Activated naive CD4-positive, alpha-beta T cell treated with anti-CD3 and anti-CD28 coated beads, Interleukin-2, amount 50 U/mL, for 72 hours (primary cell): ENCODE data around the gene TLCD4. TPM values are rescaled to one million over a fixed set of nuclear protein-coding genes. Genes with fewer than 3 reads are reported as not detected.
"Not testable (repeated sequence)": the region's sequence is repeated elsewhere in the genome, so short reads cannot be mapped to it uniquely, and the experiment has no call there.

Experiments used
- ATAC-seq, 2 donors: fragments of 150-1000 bp; cut with Tn5 transposase; 2 replicates each; pipeline ENCODE4 v1.10.0; 2021; ENCODE audit warnings: mild to moderate bottlenecking in 2 of 2, moderate library complexity in 2 of 2
- DNase-seq, 2 donors: peaks; one replicate each; pipeline ENCODE4 v3.0.0; 2021 to 2022; ENCODE audit warnings: low spot score in 2 of 2
- H3K27ac Mint-ChIP-seq, 2 donors: one replicate each; pipeline ENCODE4 v1.8.0; 2022; ENCODE audit warnings: mild to moderate bottlenecking in 2 of 2, mixed read lengths in 2 of 2
- H3K36me3 Mint-ChIP-seq, 2 donors: one replicate each; pipeline ENCODE4 v1.8.0; 2022; ENCODE audit warnings: mixed read lengths in 2 of 2
- H3K9me3 Mint-ChIP-seq, 2 donors: one replicate each; pipeline ENCODE4 v1.8.0; 2022; ENCODE audit warnings: mixed read lengths in 2 of 2
- total RNA-seq, 2 donors: library from RNA; stranded (reverse); gene quantifications; one replicate each; pipeline ENCODE4 v1.2.3, GENCODE V29; 2022

Gene TLCD4
- total RNA-seq, 2 donors from 2014 or later, result 0.34 to 0.49 TPM

- ATAC-seq (no peak), DNase-seq (no peak)
- H3K9me3 Mint-ChIP-seq, result no peaks in the 10 kb centered on the region
- H3K36me3 Mint-ChIP-seq, result peaks cover 0 to 4% of the 10 kb centered on the region in 2 donors
- H3K27ac Mint-ChIP-seq, result no peak overlapping the region
Measured at GRCh38 chr1:95122151-95122697, 5.1 kb downstream of the TLCD4 start.

- Mint-ChIP-seq H3K9me3 (no peaks in the 10 kb centered on the region), H3K27ac (no peak overlapping the region), H3K36me3 (no peaks in the 10 kb centered on the region)
- ATAC-seq (no peak), DNase-seq (no peak)
Measured at GRCh38 chr1:95124342-95124741, 7.2 kb downstream of the TLCD4 start.

- Mint-ChIP-seq H3K36me3 (no peaks in the 10 kb centered on the region), H3K27ac (no peak overlapping the region), H3K9me3 (no peaks in the 10 kb centered on the region)
- no peak for ATAC-seq
- no peak for DNase-seq
Measured at GRCh38 chr1:95126366-95126765, 9.2 kb downstream of the TLCD4 start.

- no peaks in the 10 kb centered on the region for H3K36me3 Mint-ChIP-seq
- H3K9me3 Mint-ChIP-seq, result no peaks in the 10 kb centered on the region
- no peak overlapping the region for H3K27ac Mint-ChIP-seq
- DNase-seq, result no peak
- ATAC-seq, result no peak
Measured at GRCh38 chr1:95126846-95127245, 9.7 kb downstream of the TLCD4 start.

- ATAC-seq (no peak), DNase-seq (no peak)
- no peaks in the 10 kb centered on the region for H3K36me3 Mint-ChIP-seq
- H3K27ac Mint-ChIP-seq, result no peak overlapping the region
- no peaks in the 10 kb centered on the region for H3K9me3 Mint-ChIP-seq
Measured at GRCh38 chr1:95127380-95127779, 10.2 kb downstream of the TLCD4 start.

GRCh38 chr1:95132762-95133161, 15.6 kb downstream of the TLCD4 start:
- Mint-ChIP-seq H3K9me3 (no peaks in the 10 kb centered on the region), H3K36me3 (no peaks in the 10 kb centered on the region), H3K27ac (no peak overlapping the region)
- ATAC-seq (no peak), DNase-seq (no peak)

DNA sequence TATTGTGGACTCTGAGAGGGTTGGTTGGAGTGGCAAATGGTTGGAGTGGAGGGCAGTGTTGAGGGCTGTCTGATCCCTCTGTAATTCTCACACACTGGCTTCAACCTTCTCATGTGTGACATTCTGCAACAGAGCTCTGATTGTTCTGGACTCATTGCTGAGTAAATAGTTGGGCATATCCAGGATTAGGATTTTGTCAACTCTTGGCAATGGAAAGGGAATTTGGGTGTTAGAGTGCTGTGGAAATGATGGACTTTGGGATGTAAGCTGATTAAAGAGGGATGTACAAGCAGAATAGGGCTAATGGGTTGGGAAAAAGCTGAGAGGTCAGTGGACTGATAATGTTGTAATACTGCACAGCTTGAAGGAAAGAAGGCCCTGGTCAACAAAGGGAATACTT, 16.5 kb downstream of the TLCD4 start:
- Mint-ChIP-seq H3K9me3 (no peaks in the 10 kb centered on the region), H3K36me3 (no peaks in the 10 kb centered on the region), H3K27ac (no peak overlapping the region)
- ATAC-seq (no peak), DNase-seq (no peak)

GRCh38 chr1:95138223-95138622, 21.1 kb downstream of the TLCD4 start:
- Mint-ChIP-seq H3K9me3 (no peaks in the 10 kb centered on the region), H3K27ac (no peak overlapping the region), H3K36me3 (no peaks in the 10 kb centered on the region)
- ATAC-seq (no peak), DNase-seq (no peak)

- H3K27ac Mint-ChIP-seq, result no peak overlapping the region
- H3K9me3 Mint-ChIP-seq, result no peaks in the 10 kb centered on the region
- ATAC-seq (no peak), DNase-seq (no peak)
- H3K36me3 Mint-ChIP-seq, result no peaks in the 10 kb centered on the region
Measured at GRCh38 chr1:95139039-95139438, 21.9 kb downstream of the TLCD4 start.

GRCh38 chr1:95140791-95141190, 23.6 kb downstream of the TLCD4 start:
- no peaks in the 10 kb centered on the region for H3K9me3 Mint-ChIP-seq
- no peaks in the 10 kb centered on the region for H3K36me3 Mint-ChIP-seq
- ATAC-seq (no peak), DNase-seq (no peak)
- H3K27ac Mint-ChIP-seq, result no peak overlapping the region

GRCh38 chr1:95145493-95145892, 28.3 kb downstream of the TLCD4 start:
- DNase-seq, result no peak
- no peak for ATAC-seq
- no peak overlapping the region for H3K27ac Mint-ChIP-seq
- H3K9me3 Mint-ChIP-seq, result no peaks in the 10 kb centered on the region
- no peaks in the 10 kb centered on the region for H3K36me3 Mint-ChIP-seq

- peak in 1 of 2 donors; percentile 88 for ATAC-seq
- no peaks in the 10 kb centered on the region for H3K9me3 Mint-ChIP-seq
- H3K27ac Mint-ChIP-seq, result no peak overlapping the region
- DNase-seq, result no peak
- no peaks in the 10 kb centered on the region for H3K36me3 Mint-ChIP-seq
Measured at GRCh38 chr1:95146637-95147036, 29.5 kb downstream of the TLCD4 start.

DNA sequence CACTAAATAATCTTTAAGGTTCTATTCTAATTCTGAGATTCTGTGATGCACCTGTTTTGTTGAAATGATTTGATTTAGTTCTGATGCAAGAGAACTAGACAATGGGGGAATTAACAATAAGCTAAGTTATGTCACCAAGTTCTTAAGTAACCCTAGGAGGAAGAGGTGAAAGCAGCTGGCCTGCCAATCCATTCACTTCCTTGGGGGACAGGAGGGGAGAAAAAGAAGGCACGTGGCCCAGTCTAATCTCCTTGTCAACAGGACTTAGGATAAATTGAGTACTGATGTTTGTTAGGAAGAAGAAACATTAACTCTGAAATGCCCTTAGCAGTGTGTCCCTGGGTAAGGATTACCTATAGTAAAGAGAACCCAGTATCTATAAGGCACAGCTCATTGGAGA, 36.9 kb downstream of the TLCD4 start:
- DNase-seq (no peak), ATAC-seq (no peak)
- no peak overlapping the region for H3K27ac Mint-ChIP-seq
- H3K9me3 Mint-ChIP-seq, result no peaks in the 10 kb centered on the region
- H3K36me3 Mint-ChIP-seq, result no peaks in the 10 kb centered on the region

DNA sequence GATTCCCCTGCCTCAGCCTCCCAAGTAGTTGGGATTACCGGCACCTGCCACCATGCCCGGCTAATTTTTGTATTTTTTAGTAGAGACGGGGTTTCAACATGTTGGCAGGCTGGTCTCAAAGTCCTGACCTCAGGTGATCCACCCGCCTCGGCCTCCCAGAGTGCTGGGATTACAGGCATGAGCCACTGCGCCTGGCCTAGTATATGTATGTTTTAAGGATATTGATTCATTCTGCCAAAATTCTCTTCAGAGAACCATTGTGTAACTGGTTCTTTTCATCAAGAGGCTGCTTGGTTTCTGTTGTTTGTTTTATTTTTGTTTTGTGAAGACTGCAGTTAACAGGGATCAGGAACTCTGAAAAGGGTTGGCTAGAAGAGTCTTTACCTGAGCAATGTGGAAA, 48.4 kb downstream of the TLCD4 start:
- not testable (repeated sequence) for H3K36me3 Mint-ChIP-seq, H3K9me3 Mint-ChIP-seq, H3K27ac Mint-ChIP-seq, ATAC-seq, DNase-seq

Other genes with a start within 250 kb of the TLCD4 start
- 1 to 10 TPM; 4.4 to 5.9 TPM for gene CNN3, start 190.2 kb upstream of the TLCD4 start, total RNA-seq
- 1 to 10 TPM; 3.7 to 9.1 TPM for gene ALG14, start 44.4 kb upstream of the TLCD4 start, total RNA-seq
- gene RWDD3, start 116.9 kb downstream of the TLCD4 start, total RNA-seq, result 10 to 100 TPM in 1 of 2 donors, 1 to 10 TPM in 1; 8.7 to 12.7 TPM